NCI-H446 (cell line): Measurements from ENCODE around the gene GFOD2.

Source experiments
- DNase-seq, 2 experiments: peaks; one replicate each; lab custom pipeline; 2025; lab: John Stamatoyannopoulos, UW

Gene GFOD2

DNA sequence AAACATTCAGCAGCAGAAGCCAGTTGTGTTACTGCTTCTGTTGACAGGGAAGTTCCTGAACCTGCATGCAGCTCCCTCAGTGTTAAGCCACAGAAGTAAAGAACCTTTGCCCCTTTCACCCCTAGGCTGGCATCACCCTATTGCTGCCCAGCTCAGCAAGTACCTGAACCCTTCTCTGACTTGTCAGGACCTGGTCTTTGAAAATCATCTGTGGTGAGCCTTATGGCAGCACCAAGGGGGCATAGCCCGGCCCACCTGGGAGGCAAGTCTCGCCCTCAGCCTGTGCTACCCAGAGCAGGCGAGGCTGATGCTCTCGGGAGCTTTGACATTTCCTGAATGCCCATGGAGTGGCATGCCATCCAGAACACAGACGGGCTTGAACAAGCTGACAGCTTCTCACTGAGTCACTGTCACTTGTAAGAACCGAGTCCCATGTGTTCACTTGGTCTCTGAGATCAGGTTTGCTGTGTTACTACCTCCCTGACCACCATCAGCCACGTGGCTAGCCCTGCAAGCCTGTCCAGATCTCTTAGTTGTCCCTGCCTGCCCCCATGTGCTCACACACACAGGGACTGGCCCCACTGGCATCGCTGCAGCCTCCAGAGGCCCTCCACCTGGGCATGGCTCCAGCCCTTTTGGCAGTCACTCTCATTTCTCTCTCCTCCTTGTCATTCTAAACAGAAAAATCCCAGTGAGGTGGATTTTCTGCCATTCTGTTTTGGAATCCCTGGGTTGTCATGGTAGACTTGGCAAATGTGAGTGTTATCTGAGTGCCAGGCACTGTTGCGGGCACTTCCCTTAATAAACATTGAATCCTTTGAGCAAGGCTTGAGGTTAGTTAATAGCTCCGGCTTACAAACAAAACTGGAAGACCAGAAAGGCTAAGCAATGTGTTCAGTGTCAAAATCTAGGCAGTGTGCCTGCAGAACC lies 77.1 kb downstream of the GFOD2 start:
- DNase-seq, result peak; percentile 57 to 80

DNA sequence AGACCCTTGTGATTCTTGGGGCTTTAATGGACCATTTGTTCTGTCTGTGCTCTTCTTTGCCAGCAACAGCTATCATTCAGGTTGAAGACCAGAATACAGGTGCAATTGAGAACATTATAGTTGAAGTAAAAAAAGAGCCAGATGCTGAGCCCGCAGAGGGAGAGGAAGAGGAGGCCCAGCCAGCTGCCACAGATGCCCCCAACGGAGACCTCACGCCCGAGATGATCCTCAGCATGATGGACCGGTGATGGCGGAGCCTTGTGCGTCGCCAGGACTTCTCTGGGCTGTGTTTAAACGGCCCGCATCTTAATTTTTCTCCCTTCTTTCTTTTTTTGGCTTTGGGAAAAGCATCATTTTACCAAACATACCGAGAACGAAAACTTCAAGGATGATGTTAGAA lies 81.5 kb downstream of the GFOD2 start:
- no peak for DNase-seq

DNA sequence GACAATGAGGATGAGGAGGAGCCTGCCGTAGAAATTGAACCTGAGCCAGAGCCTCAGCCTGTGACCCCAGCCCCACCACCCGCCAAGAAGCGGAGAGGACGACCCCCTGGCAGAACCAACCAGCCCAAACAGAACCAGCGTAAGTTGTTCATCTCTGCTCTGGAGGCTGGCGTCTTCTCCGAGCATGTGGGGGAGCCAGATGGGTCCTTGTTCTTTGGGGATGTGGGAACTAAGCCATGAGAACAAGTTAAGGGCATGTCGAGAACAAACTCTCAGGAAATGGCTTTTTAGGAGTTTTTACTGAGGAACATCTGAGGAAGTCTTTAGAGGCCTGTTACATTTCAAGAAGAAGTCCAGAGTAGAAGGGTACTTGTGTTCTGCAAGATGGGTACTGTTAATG lies 82.4 kb downstream of the GFOD2 start:
- DNase-seq, result no peak

DNA sequence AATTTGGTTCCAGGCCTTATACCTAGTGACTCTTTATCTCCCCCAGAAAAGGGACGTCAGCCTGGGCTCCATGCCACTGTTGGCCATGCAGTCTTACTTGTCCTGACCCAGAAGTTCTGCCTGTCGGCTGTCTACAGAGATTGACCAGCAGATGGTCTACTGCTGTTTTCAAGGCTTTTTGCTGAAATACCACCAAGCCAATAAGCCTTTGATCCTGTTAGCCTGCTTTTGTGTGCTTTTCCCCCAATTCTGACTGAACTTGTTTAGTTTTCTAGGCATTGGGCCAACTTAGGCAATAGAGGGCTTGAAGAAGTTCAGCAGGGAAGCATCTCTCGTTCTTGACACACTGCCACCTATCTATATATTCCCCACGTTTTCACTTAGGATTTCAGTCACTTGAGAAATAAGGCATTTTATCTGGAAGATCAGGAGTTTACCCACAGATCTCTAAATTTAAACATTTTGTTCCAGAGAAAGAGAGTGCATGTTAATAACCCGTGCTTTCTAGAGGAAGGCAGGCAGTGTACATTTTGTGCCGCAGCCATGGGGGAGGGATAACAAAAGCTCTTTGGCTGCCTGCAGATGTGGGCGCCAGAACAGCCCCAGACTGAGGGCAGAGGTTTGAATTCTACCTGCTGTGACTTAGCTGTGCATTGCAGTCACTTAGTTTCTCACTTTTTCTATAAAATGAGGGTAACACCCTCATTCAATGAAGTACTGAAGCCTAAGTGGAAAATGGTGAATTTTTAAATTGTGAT lies 86.5 kb downstream of the GFOD2 start:
- no peak for DNase-seq

DNA sequence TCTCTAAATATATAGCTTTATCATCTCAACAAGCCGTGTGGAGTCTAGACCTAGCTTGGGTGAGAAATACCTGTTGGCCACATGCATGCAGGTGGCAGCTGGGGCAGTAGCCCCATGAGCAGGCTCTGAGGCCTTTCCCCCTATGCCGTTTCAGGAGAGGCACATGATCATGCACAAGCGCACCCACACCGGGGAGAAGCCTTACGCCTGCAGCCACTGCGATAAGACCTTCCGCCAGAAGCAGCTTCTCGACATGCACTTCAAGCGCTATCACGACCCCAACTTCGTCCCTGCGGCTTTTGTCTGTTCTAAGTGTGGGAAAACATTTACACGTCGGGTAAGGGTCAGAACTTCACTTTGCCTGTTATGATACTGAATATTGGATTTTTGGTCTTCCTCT lies 90.9 kb downstream of the GFOD2 start:
- no peak for DNase-seq
